ENCODE data around the gene OR52E6.

OR52E6 gene

DNA sequence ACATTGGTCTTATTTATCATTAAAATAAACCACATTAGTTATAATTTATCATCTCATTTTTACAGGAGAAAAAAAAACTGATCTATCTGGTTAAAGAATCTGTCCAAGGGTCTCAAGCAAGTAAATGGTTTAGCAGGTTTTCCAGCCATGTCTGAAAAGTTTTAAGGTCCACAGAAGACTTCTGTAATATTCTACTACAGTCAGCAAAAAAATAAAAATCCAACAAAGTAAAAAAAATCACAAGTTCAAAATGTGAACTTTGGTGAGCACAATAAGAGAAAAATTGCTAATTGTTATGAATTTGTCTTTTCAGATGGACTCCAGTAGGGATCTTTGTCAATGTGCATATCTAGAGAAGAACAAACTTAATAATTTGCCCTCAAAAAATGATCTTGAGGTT, 40.1 kb upstream of the OR52E6 start:
- Histone ChIP-seq H3K79me1 (ENCODE audit: low read length) (no peaks in the 10 kb centered on the region), H2BK120ac (ENCODE audit: insufficient read depth, low read length, poor library complexity) (no peak overlapping the region), H3K23ac (ENCODE audit: low read length) (no peak overlapping the region), H3K4me1 (ENCODE audit: control insufficient read depth in 1 of 2, insufficient read depth in 2 of 2, low read length in 2 of 2) (no peaks in the 10 kb centered on the region), H3K4me3 (ENCODE audit: low read depth, low read length) (no peak overlapping the region), H3K9me3 (ENCODE audit: insufficient read depth, low read depth, low read length) (no peaks in the 10 kb centered on the region), H3K18ac (ENCODE audit: low read length) (no peak overlapping the region), H3K4me2 (ENCODE audit: low read length) (no peak overlapping the region), H3K27ac (ENCODE audit: low read depth, low read length) (no peak overlapping the region), H3K4ac (ENCODE audit: low read depth, low read length) (no peak overlapping the region), H3K27me3 (ENCODE audit: insufficient read depth, low read length) (no peaks in the 10 kb centered on the region), H3K79me2 (ENCODE audit: control insufficient read depth, insufficient read depth, low read length, poor library complexity) (no peaks in the 10 kb centered on the region), H3K36me3 (ENCODE audit: control insufficient read depth in 1 of 2, insufficient read depth in 2 of 2, low read length in 2 of 2) (no peaks in the 10 kb centered on the region), H4K8ac (ENCODE audit: low read depth, low read length) (no peak overlapping the region), H4K91ac (ENCODE audit: low read depth, low read length) (no peak overlapping the region), H2BK5ac (ENCODE audit: low read depth, low read length, poor library complexity) (no peak overlapping the region), H3K9ac (ENCODE audit: low read length) (no peak overlapping the region), H2BK12ac (ENCODE audit: low read length) (no peak overlapping the region), H2AFZ (ENCODE audit: insufficient read depth, low read length, poor library complexity) (no peak overlapping the region), H2AK5ac (ENCODE audit: low read length) (no peak overlapping the region), H4K12ac (ENCODE audit: low read depth, low read length) (no peak overlapping the region), H3K14ac (ENCODE audit: low read length) (no peak overlapping the region)
- DNase-seq: no peak

DNA sequence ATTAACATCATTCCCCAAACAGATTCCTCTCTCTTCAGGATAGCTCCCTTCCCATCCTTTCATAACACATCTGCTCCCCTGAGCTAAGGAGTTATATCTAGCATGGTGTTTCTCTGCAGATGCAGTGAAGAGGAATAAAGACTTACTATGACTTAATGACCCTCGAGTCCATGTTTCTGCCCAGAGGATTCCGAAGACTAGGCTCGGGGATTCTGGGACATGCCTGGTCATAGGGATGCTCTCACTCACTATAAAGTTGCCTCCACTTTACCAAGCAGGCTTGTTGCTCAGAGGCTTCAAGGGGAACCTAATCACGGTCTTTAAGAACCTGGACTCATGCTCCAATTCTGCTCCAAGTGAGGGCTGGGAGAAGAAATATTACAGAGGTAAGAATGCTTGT, 38.6 kb upstream of the OR52E6 start, which contains the start of gene OR52E4:
TSS of gene OR52E4 (plus strand) at position 301 of the 400 bp plus-strand sequence. CDS start 3,664 bp downstream, outside the sequence.
- Histone ChIP-seq H3K4me3 (ENCODE audit: low read depth, low read length) (no peak within 1 kb of the TSS), H3K23ac (ENCODE audit: low read length) (no peak within 1 kb of the TSS), H3K9ac (ENCODE audit: low read length) (no peak within 1 kb of the TSS), H3K4me2 (ENCODE audit: low read length) (no peak within 1 kb of the TSS), H2AFZ (ENCODE audit: insufficient read depth, low read length, poor library complexity) (no peak within 1 kb of the TSS), H2BK5ac (ENCODE audit: low read depth, low read length, poor library complexity) (no peak within 1 kb of the TSS), H3K36me3 (ENCODE audit: control insufficient read depth in 1 of 2, insufficient read depth in 2 of 2, low read length in 2 of 2) (no peaks in the 10 kb centered on the region), H3K79me1 (ENCODE audit: low read length) (no peaks in the 10 kb centered on the region), H2BK120ac (ENCODE audit: insufficient read depth, low read length, poor library complexity) (no peak within 1 kb of the TSS), H3K14ac (ENCODE audit: low read length) (no peak within 1 kb of the TSS), H4K8ac (ENCODE audit: low read depth, low read length) (no peak within 1 kb of the TSS), H3K18ac (ENCODE audit: low read length) (no peak within 1 kb of the TSS), H2AK5ac (ENCODE audit: low read length) (no peak within 1 kb of the TSS), H3K4ac (ENCODE audit: low read depth, low read length) (no peak within 1 kb of the TSS), H2BK12ac (ENCODE audit: low read length) (no peak within 1 kb of the TSS), H3K9me3 (ENCODE audit: insufficient read depth, low read depth, low read length) (no peaks in the 10 kb centered on the region), H4K12ac (ENCODE audit: low read depth, low read length) (no peak within 1 kb of the TSS), H4K91ac (ENCODE audit: low read depth, low read length) (no peak within 1 kb of the TSS), H3K4me1 (ENCODE audit: control insufficient read depth in 1 of 2, insufficient read depth in 2 of 2, low read length in 2 of 2) (no peaks in the 10 kb centered on the region), H3K27ac (ENCODE audit: low read depth, low read length) (no peak within 1 kb of the TSS), H3K79me2 (ENCODE audit: control insufficient read depth, insufficient read depth, low read length, poor library complexity) (no peaks in the 10 kb centered on the region), H3K27me3 (ENCODE audit: insufficient read depth, low read length) (no peaks in the 10 kb centered on the region)
- DNase-seq: no peak
- WGBS (ENCODE audit: extremely low coverage, insufficient coverage, insufficient read length): no CpG with 5 or more reads among the region's 4 CpGs

DNA sequence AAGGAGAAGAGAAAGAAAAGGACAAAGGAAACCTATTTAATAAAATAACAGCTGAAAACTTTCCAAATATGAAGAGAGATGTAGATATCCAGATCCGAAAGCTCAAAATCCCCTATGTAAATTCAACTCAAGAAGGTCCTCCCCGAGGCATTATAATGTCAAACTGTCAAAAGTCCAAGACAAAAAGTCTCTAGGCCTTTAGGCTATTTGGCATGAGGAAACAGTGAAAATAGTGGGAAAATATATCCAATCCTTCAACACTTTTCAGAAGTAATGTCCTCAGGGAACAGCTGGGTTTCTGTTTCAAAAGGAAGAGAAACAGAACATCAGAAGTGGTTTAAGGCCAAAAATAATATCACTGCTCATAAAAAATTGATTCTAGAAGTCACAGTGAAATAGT, 36.9 kb upstream of the OR52E6 start:
- no peak for DNase-seq
- H2BK120ac ChIP-seq (ENCODE audit: insufficient read depth, low read length, poor library complexity): no peak overlapping the region
- no peaks in the 10 kb centered on the region for H3K4me1 ChIP-seq (ENCODE audit: control insufficient read depth in 1 of 2, insufficient read depth in 2 of 2, low read length in 2 of 2)
- no peak overlapping the region for H2BK5ac ChIP-seq (ENCODE audit: low read depth, low read length, poor library complexity)
- no peaks in the 10 kb centered on the region for H3K36me3 ChIP-seq (ENCODE audit: control insufficient read depth in 1 of 2, insufficient read depth in 2 of 2, low read length in 2 of 2)
- H3K9me3 ChIP-seq (ENCODE audit: insufficient read depth, low read depth, low read length): no peaks in the 10 kb centered on the region
- H4K91ac ChIP-seq (ENCODE audit: low read depth, low read length): no peak overlapping the region
- H3K4ac ChIP-seq (ENCODE audit: low read depth, low read length): no peak overlapping the region
- H2AFZ ChIP-seq (ENCODE audit: insufficient read depth, low read length, poor library complexity): no peak overlapping the region
- no peak overlapping the region for H4K12ac ChIP-seq (ENCODE audit: low read depth, low read length)
- no peak overlapping the region for H3K23ac ChIP-seq (ENCODE audit: low read length)
- no peaks in the 10 kb centered on the region for H3K27me3 ChIP-seq (ENCODE audit: insufficient read depth, low read length)
- H2AK5ac ChIP-seq (ENCODE audit: low read length): no peak overlapping the region
- H3K79me1 ChIP-seq (ENCODE audit: low read length): no peaks in the 10 kb centered on the region
- H3K4me3 ChIP-seq (ENCODE audit: low read depth, low read length): no peak overlapping the region
- no CpG with 5 or more reads among the region's 2 CpGs for WGBS (ENCODE audit: extremely low coverage, insufficient coverage, insufficient read length)
- no peak overlapping the region for H2BK12ac ChIP-seq (ENCODE audit: low read length)
- H3K27ac ChIP-seq (ENCODE audit: low read depth, low read length): no peak overlapping the region
- H3K9ac ChIP-seq (ENCODE audit: low read length): no peak overlapping the region
- no peak overlapping the region for H3K18ac ChIP-seq (ENCODE audit: low read length)
- no peaks in the 10 kb centered on the region for H3K79me2 ChIP-seq (ENCODE audit: control insufficient read depth, insufficient read depth, low read length, poor library complexity)
- H3K14ac ChIP-seq (ENCODE audit: low read length): no peak overlapping the region
- H4K8ac ChIP-seq (ENCODE audit: low read depth, low read length): no peak overlapping the region
- no peak overlapping the region for H3K4me2 ChIP-seq (ENCODE audit: low read length)

DNA sequence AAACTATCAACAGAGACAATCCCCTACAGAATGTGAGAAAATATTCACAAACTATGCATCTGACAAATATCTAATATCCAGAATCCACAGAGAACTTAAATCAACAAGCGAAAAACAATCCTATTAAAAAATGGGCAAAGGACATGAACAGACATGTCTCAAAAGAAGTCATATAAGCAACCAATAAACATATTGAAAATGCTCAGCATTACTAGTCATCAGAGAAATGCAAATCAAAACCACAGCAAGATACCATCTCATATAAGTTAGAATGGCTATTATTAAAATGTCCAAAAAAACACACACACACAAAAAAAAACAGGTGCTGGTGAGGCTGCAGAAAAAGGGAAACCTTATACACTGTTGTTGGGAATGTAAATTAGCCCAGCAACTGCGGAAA, 24.1 kb upstream of the OR52E6 start:
- no peak overlapping the region for H2BK5ac ChIP-seq (ENCODE audit: low read depth, low read length, poor library complexity)
- no peak overlapping the region for H2AK5ac ChIP-seq (ENCODE audit: low read length)
- no peak overlapping the region for H2BK12ac ChIP-seq (ENCODE audit: low read length)
- no peak overlapping the region for H4K91ac ChIP-seq (ENCODE audit: low read depth, low read length)
- H4K8ac ChIP-seq (ENCODE audit: low read depth, low read length): no peak overlapping the region
- H3K4me1 ChIP-seq (ENCODE audit: control insufficient read depth in 1 of 2, insufficient read depth in 2 of 2, low read length in 2 of 2): no peaks in the 10 kb centered on the region
- WGBS (ENCODE audit: extremely low coverage, insufficient coverage, insufficient read length): no CpG with 5 or more reads among the region's 2 CpGs
- no peak for DNase-seq
- H3K79me2 ChIP-seq (ENCODE audit: control insufficient read depth, insufficient read depth, low read length, poor library complexity): no peaks in the 10 kb centered on the region
- no peak overlapping the region for H3K4me2 ChIP-seq (ENCODE audit: low read length)
- H3K36me3 ChIP-seq (ENCODE audit: control insufficient read depth in 1 of 2, insufficient read depth in 2 of 2, low read length in 2 of 2): no peaks in the 10 kb centered on the region
- H3K4ac ChIP-seq (ENCODE audit: low read depth, low read length): no peak overlapping the region
- no peak overlapping the region for H3K18ac ChIP-seq (ENCODE audit: low read length)
- H2AFZ ChIP-seq (ENCODE audit: insufficient read depth, low read length, poor library complexity): no peak overlapping the region
- H3K27me3 ChIP-seq (ENCODE audit: insufficient read depth, low read length): no peaks in the 10 kb centered on the region
- H3K79me1 ChIP-seq (ENCODE audit: low read length): no peaks in the 10 kb centered on the region
- no peak overlapping the region for H3K27ac ChIP-seq (ENCODE audit: low read depth, low read length)
- no peak overlapping the region for H2BK120ac ChIP-seq (ENCODE audit: insufficient read depth, low read length, poor library complexity)
- H3K23ac ChIP-seq (ENCODE audit: low read length): no peak overlapping the region
- H3K4me3 ChIP-seq (ENCODE audit: low read depth, low read length): no peak overlapping the region
- H4K12ac ChIP-seq (ENCODE audit: low read depth, low read length): no peak overlapping the region
- no peak overlapping the region for H3K9ac ChIP-seq (ENCODE audit: low read length)
- H3K14ac ChIP-seq (ENCODE audit: low read length): no peak overlapping the region
- H3K9me3 ChIP-seq (ENCODE audit: insufficient read depth, low read depth, low read length): no peaks in the 10 kb centered on the region

All from trophoblast cell (in vitro differentiated cells and primary cell).